Endothelial cell of umbilical vein (primary cell): ENCODE results near the gene ABCA2. TPM values are rescaled to one million over a fixed set of nuclear protein-coding genes. Genes with fewer than 3 reads are reported as not detected.

Experiments used
- BruUV-seq: library from RNA; stranded (reverse); fragments of 400-500 nt; replicated peaks from 2 replicates; lab custom pipeline; 2021; lab: Mats Ljungman, UMichigan
- CTCF ChIA-PET: fragments of 300-600, 350-600 bp; sonication (Branson Sonifier 250); formaldehyde crosslinking; loops from one replicate; lab custom pipeline; 2021; ENCODE audit warnings: antibody characterized with exemption, inconsistent platforms; lab: Charles Lee
- POLR2A ChIA-PET: fragments of 300-600, 350-600 bp; sonication (Branson Sonifier 250); formaldehyde crosslinking; loops from one replicate; lab custom pipeline; 2021; ENCODE audit warnings: antibody characterized with exemption, inconsistent platforms; lab: Charles Lee
- DNase-seq: peaks from one replicate; pipeline ENCODE4 v3.0.0-alpha.2; 2011; ENCODE audit warnings: low read depth, low spot score
- FAIRE-seq: peaks from 2 replicates; lab custom pipeline; 2011; peaks lifted over from hg19 to GRCh38; lab: Jason Lieb, UNC
- H2AFZ ChIP-seq: 2 replicates; pipeline ENCODE4 v1.6.0; 2012; ENCODE audit warnings: low read depth, low read length, control low read depth, inconsistent platforms
- H3K27ac ChIP-seq: 2 replicates; pipeline ENCODE4 v1.5.1; 2011; ENCODE audit warnings: low read depth, mild to moderate bottlenecking, control low read depth, low read length, moderate library complexity; ENCODE audit not compliant: insufficient read depth
- H3K27me3 ChIP-seq, 2 experiments: 2 replicates each; pipeline versions ENCODE4 v1.6.0 to v1.6.1; 2011; ENCODE audit warnings: low read length in 2 of 2, mixed read lengths in 1 of 2; ENCODE audit not compliant: control insufficient read depth in 2 of 2, insufficient read depth in 2 of 2
- H3K36me3 ChIP-seq, 2 experiments: 2 replicates in 1 of 2; 3 replicates in 1 of 2; pipeline ENCODE4 v1.5.1; 2011; ENCODE audit warnings: low read length in 2 of 2, mild to moderate bottlenecking in 1 of 2, moderate library complexity in 1 of 2; ENCODE audit not compliant: control insufficient read depth in 2 of 2, insufficient read depth in 2 of 2; ENCODE audit errors: extremely low read depth in 1 of 2
- H3K4me1 ChIP-seq: 3 replicates; pipeline ENCODE4 v1.5.1; 2011; ENCODE audit warnings: mild to moderate bottlenecking, low read length; ENCODE audit not compliant: control insufficient read depth, insufficient read depth; ENCODE audit errors: extremely low read depth
- H3K4me2 ChIP-seq: 2 replicates; pipeline ENCODE4 v1.6.1; 2011; ENCODE audit warnings: low read length, control low read depth, mixed read lengths; ENCODE audit not compliant: insufficient read depth
- H3K4me3 ChIP-seq, 3 experiments: fragments of 200-600 bp in 1 of 3; sonication (generic), shearing (Covaris generic) in 1 of 3; replicated peaks in 1 of 3; 2 replicates each; pipeline ENCODE4 v1.5.1; 2011 to 2016; ENCODE audit warnings: control low read depth in 3 of 3, low read length in 3 of 3, mild to moderate bottlenecking in 2 of 3, inconsistent platforms in 1 of 3, low read depth in 1 of 3, moderate library complexity in 1 of 3; ENCODE audit not compliant: insufficient read depth in 1 of 3
- H3K79me2 ChIP-seq: 2 replicates; pipeline ENCODE4 v1.6.0; 2012; ENCODE audit warnings: low read length, inconsistent platforms; ENCODE audit not compliant: control insufficient read depth, insufficient read depth
- H3K9ac ChIP-seq: replicated peaks from 2 replicates; pipeline ENCODE3; 2011; ENCODE audit warnings: low read length, control low read depth; ENCODE audit not compliant: insufficient read depth; ENCODE audit errors: extremely low read depth
- H3K9me1 ChIP-seq: replicated peaks from 3 replicates; pipeline ENCODE4 v1.6.0; 2011; ENCODE audit warnings: mild to moderate bottlenecking, low read length; ENCODE audit not compliant: control insufficient read depth, insufficient read depth; ENCODE audit errors: extremely low read depth
- H3K9me3 ChIP-seq: replicated peaks from 2 replicates; pipeline ENCODE4 v1.5.1; 2012; ENCODE audit warnings: low read length, inconsistent platforms; ENCODE audit not compliant: control insufficient read depth, insufficient read depth
- H4K20me1 ChIP-seq: replicated peaks from 2 replicates; pipeline ENCODE3; 2011; ENCODE audit warnings: mild to moderate bottlenecking, low read length; ENCODE audit not compliant: control insufficient read depth, insufficient read depth; ENCODE audit errors: extremely low read depth
- CTCF ChIP-seq, 2 donors: IDR thresholded peaks; 1 replicate in 1 of 2; 2 replicates in 1 of 2; pipeline ENCODE4 v1.5.1; 2011; ENCODE audit warnings: low read length in 2 of 2, mild to moderate bottlenecking in 2 of 2, moderate library complexity in 2 of 2, control low read depth in 1 of 2, inconsistent platforms in 1 of 2, low read depth in 1 of 2; ENCODE audit not compliant: insufficient read depth in 1 of 2; ENCODE audit errors: extremely low read depth in 1 of 2
- EZH2 ChIP-seq: IDR thresholded peaks from 2 replicates; pipeline ENCODE4 v1.6.1; 2012; ENCODE audit warnings: borderline replicate concordance, low read depth, mild to moderate bottlenecking, moderate library complexity, low read length, inconsistent platforms; ENCODE audit not compliant: severe bottlenecking
- FOS ChIP-seq: IDR thresholded peaks from 2 replicates; pipeline ENCODE4 v1.6.1; 2011; ENCODE audit warnings: mild to moderate bottlenecking, low read length, moderate library complexity, borderline replicate concordance; ENCODE audit not compliant: insufficient read depth
- GATA2 ChIP-seq: IDR thresholded peaks from 2 replicates; pipeline ENCODE4 v1.7.0; 2011; ENCODE audit warnings: low read depth, mild to moderate bottlenecking, moderate library complexity, mixed read lengths, low read length; ENCODE audit not compliant: insufficient read length, insufficient read depth
- MAX ChIP-seq: IDR thresholded peaks from 2 replicates; pipeline ENCODE4 v1.6.1; 2011; ENCODE audit not compliant: insufficient read depth, insufficient read length
- MYC ChIP-seq: IDR thresholded peaks from one replicate; pipeline ENCODE4 v1.6.1; 2011; ENCODE audit warnings: mild to moderate bottlenecking, low read depth, low read length
- POLR2A ChIP-seq: IDR thresholded peaks from 2 replicates; pipeline ENCODE4 v1.6.1; 2012; ENCODE audit warnings: low read depth, mild to moderate bottlenecking, control low read depth, low read length
- POLR2AphosphoS5 ChIP-seq: IDR thresholded peaks from 2 replicates; pipeline ENCODE4 v1.6.1; 2012; ENCODE audit warnings: low read depth, mild to moderate bottlenecking, control low read depth, low read length, moderate library complexity; ENCODE audit not compliant: insufficient read depth
- dilution Hi-C: fragments of 300-500 bp; cut with MboI; formaldehyde crosslinking; loops from one replicate; pipeline ENCODE4 v1.15.0; 2019; ENCODE audit warnings: low sequenced_read_pairs; ENCODE audit not compliant: extremely low pct_ligation_motif_present
- intact Hi-C: fragments of 100-400 bp; cut with micrococcal nuclease; formaldehyde crosslinking; loops from one replicate; pipeline ENCODE4 v1.10.0; 2022
- polyA plus RNA-seq, 4 experiments: library from polyadenylated mRNA; depleted of rRNA in 3 of 4; stranded (reverse) in 3 of 4; unstranded in 1 of 4; fragments of >200 nt; gene quantifications; 2 replicates each; pipeline versions ENCODE4 v1.2.1 to v1.2.3, GENCODE V29; 2011 to 2012; ENCODE audit warnings: missing spikeins in 1 of 4
- total RNA-seq: library from RNA; stranded (reverse); gene quantifications from 2 replicates; pipeline ENCODE4 v1.2.3, GENCODE V29; 2021

ABCA2 gene
- total and polyA plus RNA-seq, 2 donors (not counting 3 experiments of a cell fraction or from before 2014, with no cell fraction given): 20.0 to 29.1 TPM

- H3K4me3 ChIP-seq: no peak overlapping the region
- dilution Hi-C loops: no loop called here
- FAIRE-seq (no peak), DNase-seq (no peak)
- no peak overlapping the region for H3K9ac ChIP-seq
- no peaks in the 10 kb centered on the region for H3K9me1 ChIP-seq
- H3K27me3 ChIP-seq: no peaks in the 10 kb centered on the region
- POLR2A ChIA-PET: interaction anchor here (0.7 kb wide), 1 partner anchor 86 kb away, joined by 4 read pairs; no protein-coding TSS in a partner anchor
- peaks cover 0 to 17% of the 10 kb centered on the region in 2 experiments for H3K36me3 ChIP-seq
- H3K79me2 ChIP-seq: peaks cover 5% of the 10 kb centered on the region
- peaks cover 11% of the 10 kb centered on the region for H3K4me1 ChIP-seq
- no peak for TF ChIP-seq FOS
- no peak for TF ChIP-seq MAX
- TF ChIP-seq MYC: no peak
- TF ChIP-seq POLR2AphosphoS5: no peak
- H4K20me1 ChIP-seq: no peaks in the 10 kb centered on the region
- CTCF ChIA-PET: interaction anchor here (1.5 to 4.3 kb wide), 3 partner anchors 8 to 89 kb away, joined by 4 to 111 read pairs (median 58); partner anchors contain the start of genes ABCA2 and NPDC1
- BruUV-seq: no TSS peak
- no peaks in the 10 kb centered on the region for H3K9me3 ChIP-seq
- H3K4me2 ChIP-seq: no peak overlapping the region
- H2AFZ ChIP-seq: no peak overlapping the region
- no peak overlapping the region for H3K27ac ChIP-seq
- intact Hi-C loops: no loop called here
These were observed 9.0 kb upstream of the ABCA2 start for GRCh38 chr9:137037035-137037434.

GRCh38 chr9:137035937-137036336, 7.9 kb upstream of the ABCA2 start:
- POLR2A ChIA-PET: no interaction called here
- H2AFZ ChIP-seq: no peak overlapping the region
- dilution Hi-C loops (no loop called here), intact Hi-C loops (loop anchor here (1.0 to 2.0 kb wide), 4 partner anchors 88 to 249 kb away; partner anchors contain the start of genes AJM1 and TMEM141)
- H3K9me3 ChIP-seq: no peaks in the 10 kb centered on the region
- H3K9me1 ChIP-seq: no peaks in the 10 kb centered on the region
- H3K4me3 ChIP-seq: no peak overlapping the region
- peaks cover 2% of the 10 kb centered on the region for H3K4me1 ChIP-seq
- TF ChIP-seq GATA2 (no peak), MAX (no peak), POLR2AphosphoS5 (no peak), CTCF (IDR thresholded peaks at IDR 0.05; ENCODE audit: extremely low read depth in 1 of 2, insufficient read depth in 1 of 2, low read depth in 1 of 2, low read length in 2 of 2) (no peak), POLR2A (no peak), EZH2 (no peak), FOS (no peak)
- no TSS peak for BruUV-seq
- H3K79me2 ChIP-seq: no peaks in the 10 kb centered on the region
- no peak overlapping the region for H3K27ac ChIP-seq
- H4K20me1 ChIP-seq: no peaks in the 10 kb centered on the region
- no peak overlapping the region for H3K4me2 ChIP-seq
- DNase-seq (no peak), FAIRE-seq (no peak)
- H3K27me3 ChIP-seq: no peaks in the 10 kb centered on the region
- no peak overlapping the region for H3K9ac ChIP-seq
- peaks cover 0 to 17% of the 10 kb centered on the region in 2 experiments for H3K36me3 ChIP-seq
- CTCF ChIA-PET: interaction anchor here (0.6 to 4.3 kb wide), 29 partner anchors 9 to 258 kb away, joined by 3 to 111 read pairs (median 6); partner anchors contain the start of genes AJM1, CLIC3, MAN1B1 and NPDC1
